GM18502 (cell line): ENCODE measurements around the gene ATRX.
"Not testable (repeated sequence)": the region's sequence is repeated elsewhere in the genome, so short reads cannot be mapped to it uniquely, and the experiment has no call there.

Source experiments
- ATAC-seq: cut with Tn5 transposase; IDR thresholded peaks from one replicate; pipeline ENCODE4 v1.9.1; 2021; ENCODE audit warnings: mild to moderate bottlenecking; ENCODE audit not compliant: unreplicated experiment, poor library complexity

The ATRX gene

DNA sequence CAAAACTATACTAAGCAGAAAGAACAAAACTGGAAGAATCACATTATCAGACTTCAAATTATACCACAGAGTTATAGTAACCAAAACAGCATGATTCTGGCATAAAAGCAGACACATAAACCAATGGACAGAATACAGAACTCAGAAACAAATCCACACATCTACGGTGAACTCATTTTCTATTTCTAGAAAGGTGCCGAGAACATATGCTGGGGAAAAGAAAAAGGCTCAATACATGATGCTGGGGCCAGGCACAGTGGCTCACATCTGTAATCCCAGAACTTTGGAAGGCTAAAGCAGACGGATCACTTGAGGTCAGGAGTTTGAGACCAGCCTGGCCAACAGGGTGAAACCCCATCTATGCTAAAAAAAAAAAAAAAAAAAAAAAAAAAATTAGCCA, 52.7 kb downstream of the ATRX start:
- ATAC-seq, result no peak

DNA sequence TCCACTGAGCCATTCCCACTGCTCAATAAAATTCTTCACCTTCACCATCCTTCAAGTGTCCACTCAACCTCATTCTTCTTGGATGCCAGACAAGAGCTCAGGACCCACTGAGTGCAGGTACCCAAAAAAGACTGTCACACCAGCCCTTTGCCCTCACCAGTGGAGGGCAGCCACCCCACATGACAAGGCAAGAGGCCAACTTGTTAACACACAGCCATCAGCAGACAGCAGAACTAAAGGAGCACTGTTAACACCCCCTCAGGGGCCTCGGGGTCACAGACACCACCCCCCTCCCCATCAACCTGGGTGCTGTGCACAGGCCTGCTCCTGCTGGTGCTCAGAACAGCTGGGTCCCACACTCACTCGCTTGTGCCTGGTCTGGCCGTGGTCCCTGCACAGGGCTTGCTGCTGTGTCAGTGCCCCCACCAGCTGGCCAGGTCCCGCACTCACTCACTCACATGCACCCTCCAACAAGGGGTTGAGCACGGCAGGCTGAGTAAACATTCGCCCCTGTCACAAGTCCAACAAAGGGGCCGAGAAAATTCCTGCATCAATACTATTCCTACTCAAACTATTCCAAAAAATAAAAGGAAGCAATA, 54.1 kb downstream of the ATRX start:
- no peak for ATAC-seq

DNA sequence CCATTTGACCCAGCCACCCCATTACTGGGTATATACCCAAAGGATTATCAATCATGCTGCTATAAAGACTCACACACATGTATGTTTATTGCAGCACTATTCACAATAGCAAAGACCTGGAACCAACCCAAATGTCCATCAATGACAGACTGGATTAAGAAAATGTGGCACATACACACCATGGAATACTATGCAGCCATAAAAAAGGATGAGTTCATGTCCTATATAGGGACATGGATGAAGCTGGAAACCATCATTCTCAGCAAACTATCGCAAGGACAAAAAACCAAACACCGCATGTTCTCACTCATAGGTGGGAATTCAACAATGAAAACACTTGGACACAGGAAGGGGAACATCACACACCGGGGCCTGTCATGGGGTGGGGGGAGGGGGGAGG, 59.9 kb downstream of the ATRX start:
- ATAC-seq, result not testable (repeated sequence)

DNA sequence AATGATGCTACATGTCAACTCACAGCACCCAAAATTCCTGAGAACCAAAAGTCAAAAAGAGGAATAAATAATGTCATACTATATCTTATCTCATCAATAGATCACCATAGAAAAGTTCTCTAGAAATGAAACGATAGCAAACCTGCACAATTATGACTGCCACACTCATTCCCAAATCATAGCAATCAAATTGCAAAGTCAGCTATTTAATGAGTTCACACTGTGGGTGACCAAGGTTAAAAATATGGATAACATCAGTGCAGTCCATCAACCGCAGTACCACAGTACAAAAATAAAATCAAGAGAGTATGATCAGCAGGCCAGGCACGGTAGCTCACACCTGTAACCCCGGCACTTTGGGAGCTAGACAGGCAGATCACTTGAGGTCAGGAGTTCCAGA, 62.3 kb downstream of the ATRX start:
- no peak for ATAC-seq

DNA sequence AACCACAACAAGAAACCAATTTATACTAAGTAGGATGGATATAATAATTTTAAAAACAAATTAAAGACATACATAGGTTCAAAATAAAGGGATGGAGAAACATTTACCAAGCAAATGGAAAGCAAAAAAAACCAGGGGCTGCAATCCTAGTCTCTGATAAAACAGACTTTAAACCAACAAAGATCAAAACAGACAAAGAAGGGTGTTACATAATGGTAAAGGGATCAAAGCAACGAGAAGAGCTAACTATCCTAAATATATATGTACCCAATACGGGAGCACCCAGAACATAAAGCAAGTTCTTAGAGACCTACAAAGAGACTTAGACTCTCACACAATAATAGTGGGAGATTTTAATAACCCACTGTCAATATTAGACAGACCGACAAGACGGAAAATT, 66.6 kb downstream of the ATRX start:
- ATAC-seq, result no peak

DNA sequence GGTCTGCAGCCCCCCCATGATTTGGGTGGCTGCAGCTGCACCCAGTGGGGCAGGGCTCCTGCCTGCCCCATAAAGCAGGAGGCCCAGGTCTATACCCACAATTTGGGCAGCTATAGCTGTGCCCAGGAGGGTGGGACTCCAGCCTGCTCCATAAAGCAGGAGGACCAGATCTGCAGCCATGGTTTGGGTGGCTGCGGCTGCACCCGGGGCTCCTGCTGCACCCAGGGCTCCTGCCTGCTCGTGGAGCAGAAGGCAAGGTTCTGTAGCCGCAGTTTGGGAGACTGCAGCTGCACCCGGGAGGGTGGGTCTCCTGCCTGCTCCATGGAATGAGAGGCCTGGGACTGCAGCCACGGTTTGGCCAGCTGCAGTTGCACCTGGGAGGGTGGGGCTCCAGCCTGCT, 81.1 kb downstream of the ATRX start:
- ATAC-seq, result no peak

DNA sequence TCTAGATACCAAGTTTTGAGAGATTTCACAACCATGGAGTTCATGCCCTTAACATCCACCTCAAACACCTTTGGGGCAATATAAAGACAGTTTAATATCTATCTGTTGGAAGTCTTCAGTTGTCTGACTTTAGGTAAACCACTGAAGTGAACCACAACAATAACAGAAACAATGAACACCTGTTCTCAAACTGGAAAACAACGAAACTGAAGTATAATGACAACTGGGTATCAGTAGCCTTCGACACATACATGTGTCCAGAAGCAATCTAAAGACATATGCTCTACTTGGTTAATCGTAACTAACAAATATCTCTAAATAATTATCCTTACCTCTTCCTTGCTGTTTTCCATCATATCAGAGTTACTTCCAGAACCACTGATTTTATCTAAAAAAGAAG, 87.8 kb downstream of the ATRX start:
- ATAC-seq, result no peak

DNA sequence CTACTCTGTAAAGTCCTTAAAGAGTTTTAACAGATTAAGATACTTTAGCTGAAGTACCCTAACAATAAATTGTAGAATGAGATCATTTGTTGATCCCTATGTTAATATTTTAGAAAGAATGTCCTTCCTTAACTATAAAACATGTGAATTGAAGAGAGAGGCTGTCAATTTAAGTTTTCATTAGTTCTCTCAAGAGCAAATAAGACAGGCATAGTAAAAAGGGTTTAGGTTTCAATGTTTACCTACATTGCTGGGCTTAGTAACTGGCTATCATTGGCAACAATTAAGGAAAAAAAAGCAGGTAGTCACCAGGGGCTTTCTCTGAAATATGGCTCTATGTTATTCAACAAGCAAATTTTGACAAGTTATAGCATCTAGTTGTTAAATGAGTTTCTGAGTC, 91.5 kb downstream of the ATRX start:
- no peak for ATAC-seq

DNA sequence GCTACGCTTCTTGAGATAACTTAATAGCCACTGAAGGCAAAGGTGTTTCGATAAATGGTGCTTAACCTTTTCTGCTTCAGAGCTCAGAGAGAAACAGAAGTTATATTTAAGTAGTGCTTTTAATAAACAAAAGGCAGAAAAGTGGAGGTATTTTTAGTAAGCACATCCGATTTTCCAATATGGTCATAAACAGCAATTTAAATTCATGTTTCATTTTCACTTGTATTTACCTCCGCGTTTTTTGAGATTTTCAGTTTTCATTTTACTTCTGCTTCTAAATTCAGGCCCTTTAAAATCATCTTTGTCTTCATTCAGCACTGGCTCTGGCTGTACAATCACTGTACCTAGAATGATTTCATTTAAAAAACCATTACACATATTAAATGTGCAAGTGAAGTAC, 92.4 kb downstream of the ATRX start:
- ATAC-seq, result peak; percentile 62

DNA sequence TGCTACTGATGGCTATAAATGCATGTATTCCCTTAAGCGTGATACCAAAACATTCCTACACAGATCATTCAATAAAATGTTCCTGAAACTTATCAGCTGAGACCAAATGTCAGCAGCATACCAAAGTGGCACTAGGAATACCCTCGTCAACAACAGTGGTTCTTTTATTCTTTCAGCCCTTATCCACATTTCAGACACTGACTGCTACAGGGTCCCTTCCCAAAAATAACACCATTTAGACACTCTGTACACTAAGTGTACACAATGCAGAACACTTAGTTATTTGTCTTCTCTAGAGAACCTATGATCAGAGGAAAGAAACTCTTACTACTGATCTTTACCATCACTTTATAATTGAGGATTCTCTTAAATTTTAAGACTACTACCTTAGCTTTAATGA, 94.1 kb downstream of the ATRX start:
- ATAC-seq, result no peak

DNA sequence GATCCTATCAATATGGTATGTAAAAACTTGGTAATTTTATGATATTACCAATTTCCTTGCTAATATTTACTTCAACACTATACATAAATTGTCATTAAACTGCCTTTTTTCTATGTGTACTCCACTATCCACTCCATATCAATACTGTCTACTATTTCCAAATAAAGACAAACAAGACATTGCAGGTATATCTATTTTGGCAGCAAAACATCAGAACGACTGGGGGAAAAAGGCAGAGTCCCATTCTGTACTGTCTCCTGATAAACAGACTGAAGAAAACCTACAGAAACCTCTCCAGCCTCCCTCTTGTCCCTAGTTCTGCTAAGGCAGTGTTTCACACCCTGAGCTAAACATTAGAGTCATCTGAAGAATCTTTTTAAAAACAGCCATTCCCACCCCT, 96.6 kb downstream of the ATRX start:
- no peak for ATAC-seq

DNA sequence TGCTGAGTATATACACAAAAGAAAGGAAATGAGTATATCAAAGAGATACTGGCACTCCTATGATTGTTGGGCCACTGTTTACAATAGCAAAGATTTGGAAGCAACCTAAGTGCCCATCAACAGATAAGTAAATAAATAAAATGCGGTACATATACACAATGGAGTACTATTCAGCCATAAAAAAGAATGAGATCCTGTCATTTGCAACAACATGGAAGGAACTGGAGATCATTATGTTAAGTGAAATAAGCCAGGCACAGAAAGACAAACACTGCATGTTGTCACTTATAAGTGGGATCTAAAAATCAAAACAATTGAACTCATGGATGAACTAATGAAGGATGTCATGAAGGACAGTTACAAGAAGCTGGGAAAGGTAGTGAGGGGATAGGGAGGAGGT, 100.3 kb downstream of the ATRX start:
- ATAC-seq, result not testable (repeated sequence)

DNA sequence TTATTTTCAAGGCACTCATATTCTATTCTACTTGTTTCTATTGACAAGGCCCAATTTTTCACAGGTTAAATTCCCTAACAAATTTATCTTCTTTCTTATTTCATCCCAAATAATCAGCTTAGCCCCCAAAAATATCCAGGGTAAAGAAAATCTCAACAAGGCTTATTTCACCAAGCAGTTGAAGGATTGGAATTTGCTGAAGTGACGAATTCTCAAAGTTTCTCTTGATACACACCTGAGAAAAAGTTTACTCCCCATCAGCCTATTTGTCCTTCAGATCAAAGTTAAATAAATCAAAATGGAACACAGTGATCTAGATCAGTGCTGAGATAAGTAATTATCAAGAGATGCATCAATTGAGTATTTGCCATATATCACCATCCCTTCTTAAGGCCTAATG, 106.9 kb downstream of the ATRX start:
- ATAC-seq, result no peak

DNA sequence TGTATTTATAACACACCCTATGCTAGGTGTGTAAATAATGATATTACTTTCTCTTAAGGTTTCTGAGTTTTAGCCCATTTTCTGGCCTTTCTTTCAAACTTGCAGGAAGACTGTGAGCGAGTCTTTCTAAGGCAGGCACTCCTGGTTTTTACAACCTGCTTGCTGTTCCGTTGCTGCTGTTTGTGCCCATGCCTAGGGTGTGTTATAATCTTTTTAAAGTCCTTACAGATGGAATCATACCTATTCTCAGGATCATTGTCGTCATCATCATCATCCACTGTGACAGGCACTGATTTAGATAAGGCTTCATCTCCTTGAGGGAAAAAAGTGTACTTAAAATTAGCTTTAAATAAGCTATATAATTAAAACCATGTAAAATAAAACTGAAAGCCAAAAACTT, 110.0 kb downstream of the ATRX start:
- ATAC-seq, result no peak

DNA sequence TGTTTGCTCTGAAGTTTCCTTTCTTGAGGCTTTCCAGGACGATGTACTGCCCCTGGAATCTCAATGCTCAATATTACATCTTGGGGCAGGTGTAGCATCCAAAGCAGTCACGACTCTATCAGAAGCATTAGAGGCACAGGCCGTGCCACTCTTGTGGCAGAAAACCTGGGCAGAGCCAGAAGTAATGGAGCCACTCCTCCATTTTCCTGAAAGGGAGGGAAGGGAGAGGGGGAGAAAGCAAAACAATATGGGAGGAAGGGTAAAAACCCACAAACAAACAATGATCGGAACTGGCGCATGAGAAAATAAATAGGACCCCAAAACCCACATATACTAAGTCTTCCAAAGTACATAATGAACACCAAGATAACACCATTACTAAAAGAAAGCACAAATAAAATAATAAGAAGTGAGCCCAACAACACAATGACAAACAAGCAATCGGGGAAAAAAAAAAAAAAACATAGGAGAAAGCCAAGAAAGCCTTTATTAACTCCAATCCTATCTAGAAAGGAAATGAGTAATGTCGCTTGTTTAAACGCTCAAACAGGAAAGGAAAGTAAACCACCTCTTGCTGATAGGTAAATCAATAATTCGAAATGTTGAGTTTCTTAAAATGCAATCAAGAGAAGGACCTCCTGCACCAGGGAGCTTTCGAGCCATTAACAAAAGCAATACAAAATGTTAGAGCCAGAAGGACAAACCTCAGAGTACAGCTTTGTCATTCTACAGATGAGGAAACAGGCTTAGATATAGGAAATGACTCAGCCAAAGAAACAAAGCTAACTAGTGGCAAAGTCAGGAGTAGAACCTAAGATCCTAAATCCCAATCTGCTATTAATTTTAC, 117.4 kb downstream of the ATRX start:
- no peak for ATAC-seq

DNA sequence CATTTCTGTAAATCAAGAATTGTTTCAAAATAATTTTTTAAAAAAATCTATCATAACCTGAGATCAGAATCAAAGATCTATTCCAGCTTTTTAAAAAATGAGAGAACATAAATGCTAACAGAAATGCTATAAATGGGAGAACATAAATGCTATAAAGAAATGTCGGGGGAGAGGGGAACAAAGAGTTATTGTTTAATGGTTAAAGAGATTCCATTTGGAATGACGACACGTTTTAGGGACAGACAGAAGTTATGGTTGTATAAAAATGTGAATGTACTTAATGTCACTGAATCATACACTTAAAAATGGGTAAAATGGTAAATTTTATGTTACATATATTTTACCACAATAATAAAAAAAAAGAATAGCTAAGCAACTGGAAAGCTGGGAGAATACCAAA, 127.1 kb downstream of the ATRX start:
- no peak for ATAC-seq

DNA sequence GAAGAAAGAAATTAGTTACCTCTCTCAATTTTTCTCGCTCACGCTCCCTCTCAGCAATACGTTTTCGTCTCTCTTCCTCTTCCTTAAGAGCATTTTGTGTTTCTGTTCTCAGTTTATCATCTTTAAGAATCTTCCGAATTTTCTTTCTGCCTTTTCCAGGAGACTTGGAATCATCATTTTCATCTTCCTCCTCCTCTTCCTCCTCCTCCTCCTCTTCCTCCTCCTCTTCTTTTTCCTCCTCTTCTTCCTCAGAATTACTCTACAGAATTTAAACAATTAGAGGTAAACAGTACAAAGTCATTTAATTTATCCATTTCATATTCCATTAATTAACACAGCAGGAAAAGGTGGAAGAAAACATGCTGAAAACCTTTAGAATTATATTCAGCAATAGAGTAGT, 133.9 kb downstream of the ATRX start:
- no peak for ATAC-seq

DNA sequence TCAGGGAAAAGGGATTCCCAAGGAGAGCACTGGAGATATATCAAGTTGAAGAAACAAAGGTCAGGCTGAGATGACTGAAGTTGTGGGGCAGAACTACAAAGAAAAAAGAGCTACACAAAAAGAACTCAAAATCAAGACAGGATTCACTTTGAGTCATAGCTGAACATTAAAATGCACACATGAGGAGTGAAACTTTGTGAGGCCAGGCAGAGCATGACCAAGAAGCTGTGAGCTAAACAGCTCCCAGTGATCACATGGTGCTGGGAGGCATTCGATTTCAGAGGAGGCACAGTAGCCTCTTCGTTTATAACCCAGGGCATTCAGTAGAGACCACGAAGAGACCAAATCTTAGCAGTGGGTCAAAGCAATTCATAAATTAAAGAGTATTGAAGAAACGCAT, 145.3 kb downstream of the ATRX start:
- ATAC-seq, result peak; percentile 76

DNA sequence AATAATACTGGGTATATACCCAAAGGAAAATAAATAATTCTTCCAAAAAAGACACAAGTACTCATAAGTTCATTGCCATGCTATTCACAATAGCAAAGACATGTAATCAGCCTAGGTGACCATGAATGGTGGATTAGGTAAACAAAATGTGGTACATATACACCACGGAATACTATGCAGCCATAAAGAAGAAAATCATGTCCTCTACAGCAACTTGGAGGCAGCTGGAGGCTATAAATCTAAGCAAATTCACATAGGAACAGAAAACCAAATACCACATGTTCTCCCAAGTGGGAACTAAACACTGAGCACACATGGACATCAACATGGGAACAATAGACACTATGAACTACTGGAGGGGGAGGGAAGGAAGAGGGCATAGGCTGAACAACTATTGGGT, 146.2 kb downstream of the ATRX start:
- ATAC-seq, result no peak

DNA sequence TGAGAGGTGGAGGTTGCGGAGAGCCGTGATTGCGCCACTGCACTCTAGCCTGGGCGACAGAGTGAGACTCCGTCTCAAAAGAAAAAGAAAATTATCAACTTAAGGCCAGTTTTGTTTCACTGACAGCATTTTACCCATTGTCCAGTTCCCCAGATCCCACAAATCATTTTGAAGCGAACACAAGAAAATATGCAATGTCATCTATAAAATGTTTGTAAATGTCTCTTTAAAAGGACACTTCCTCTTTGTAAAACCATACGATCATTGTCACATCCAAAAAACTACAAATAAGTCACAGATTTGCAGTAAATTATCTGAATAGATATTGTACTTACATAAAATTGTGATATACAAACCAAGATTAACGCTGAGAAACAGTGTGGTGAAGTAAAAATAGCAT, 147.6 kb downstream of the ATRX start:
- ATAC-seq, result no peak

DNA sequence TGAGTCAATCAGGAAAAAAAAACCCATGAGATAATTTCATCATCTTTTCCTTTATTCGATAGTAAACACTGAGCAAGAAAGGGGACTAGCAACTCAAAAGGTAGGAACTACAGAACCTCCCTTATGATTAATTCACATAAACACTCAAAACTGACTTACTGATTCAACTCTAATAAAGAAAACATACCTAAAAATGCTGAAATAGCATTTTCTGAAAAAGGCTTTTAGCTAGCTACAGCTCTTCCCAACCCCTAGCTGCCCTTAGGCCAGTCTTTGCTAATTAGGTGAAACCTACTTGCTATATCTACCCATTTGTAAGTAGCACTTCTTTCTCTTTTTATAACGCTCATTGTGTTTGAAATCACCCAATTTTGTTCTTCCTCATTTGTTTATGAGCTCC, 150.6 kb downstream of the ATRX start:
- ATAC-seq, result no peak
